Effector memory CD4-positive, alpha-beta T cell (primary cell): ENCODE measurements around the gene SPECC1L.

Experiments used
- DNase-seq, 3 donors: peaks; one replicate each; pipeline ENCODE4 v3.0.0-alpha.2; 2020
- H3K27ac ChIP-seq: 2 replicates; pipeline ENCODE4 v1.7.0; 2013; ENCODE audit warnings: mild to moderate bottlenecking, low read length, moderate library complexity; ENCODE audit not compliant: insufficient read depth, poor library complexity, severe bottlenecking
- H3K27me3 ChIP-seq: replicated peaks from 2 replicates; pipeline ENCODE4 v1.7.0; 2013; ENCODE audit warnings: mild to moderate bottlenecking, low read length; ENCODE audit not compliant: insufficient read depth, control insufficient read depth, poor library complexity, severe bottlenecking
- H3K36me3 ChIP-seq: 2 replicates; pipeline ENCODE4 v1.7.0; 2013; ENCODE audit warnings: mild to moderate bottlenecking, low read length, moderate library complexity; ENCODE audit not compliant: control insufficient read depth, insufficient read depth
- H3K4me1 ChIP-seq: 2 replicates; pipeline ENCODE4 v1.7.0; 2013; ENCODE audit warnings: low read length, mild to moderate bottlenecking; ENCODE audit not compliant: control insufficient read depth, insufficient read depth, poor library complexity, severe bottlenecking
- H3K4me3 ChIP-seq: 2 replicates; pipeline ENCODE4 v1.7.0; 2013; ENCODE audit warnings: low read length, low read depth, mild to moderate bottlenecking; ENCODE audit not compliant: insufficient read depth, poor library complexity, severe bottlenecking
- H3K9me3 ChIP-seq: 2 replicates; pipeline ENCODE4 v1.7.0; 2013; ENCODE audit warnings: mild to moderate bottlenecking, low read length, moderate library complexity; ENCODE audit not compliant: control insufficient read depth

The SPECC1L gene

DNA sequence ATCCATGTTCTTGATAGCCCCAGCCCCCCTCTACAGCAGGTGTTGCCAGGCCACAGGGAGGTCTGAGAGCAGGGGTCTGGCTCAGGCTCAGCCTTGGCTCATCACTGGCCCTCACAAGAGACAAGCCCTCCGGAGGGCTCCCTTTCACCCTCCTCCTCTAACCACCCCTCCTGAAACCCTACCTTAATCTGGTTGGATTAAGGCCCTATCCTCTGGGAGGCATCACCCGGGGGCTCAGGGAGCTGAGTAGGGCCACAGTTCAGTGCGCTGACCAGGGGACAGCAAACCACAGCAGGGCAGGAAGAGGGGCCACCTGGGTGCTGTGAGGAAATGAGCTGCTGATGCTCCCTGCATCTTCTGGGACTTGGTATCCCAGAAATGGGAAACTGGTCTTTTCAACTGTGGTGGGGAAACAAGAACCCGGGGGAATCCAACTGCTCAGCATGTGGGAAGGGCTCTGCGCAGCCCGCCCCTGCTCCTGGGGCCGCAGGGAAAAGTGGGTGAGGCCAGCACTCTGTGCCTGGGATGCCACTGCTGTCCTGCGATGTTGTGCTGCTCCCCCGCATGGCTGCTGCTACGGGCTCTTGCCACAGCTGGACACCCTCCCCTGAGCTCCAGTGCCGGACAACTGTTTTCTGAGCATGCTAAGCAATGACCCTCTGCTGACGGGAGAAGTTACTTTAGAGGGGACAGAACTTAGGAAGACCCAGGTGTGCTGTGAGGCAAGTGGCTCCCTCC lies 174.3 kb downstream of the SPECC1L start:
- no peak overlapping the region for H3K27ac ChIP-seq
- H3K36me3 ChIP-seq, result peaks cover 40% of the 10 kb centered on the region
- no peaks in the 10 kb centered on the region for H3K9me3 ChIP-seq
- no peaks in the 10 kb centered on the region for H3K4me1 ChIP-seq
- DNase-seq, result no peak
- no peak overlapping the region for H3K4me3 ChIP-seq
- no peaks in the 10 kb centered on the region for H3K27me3 ChIP-seq

DNA sequence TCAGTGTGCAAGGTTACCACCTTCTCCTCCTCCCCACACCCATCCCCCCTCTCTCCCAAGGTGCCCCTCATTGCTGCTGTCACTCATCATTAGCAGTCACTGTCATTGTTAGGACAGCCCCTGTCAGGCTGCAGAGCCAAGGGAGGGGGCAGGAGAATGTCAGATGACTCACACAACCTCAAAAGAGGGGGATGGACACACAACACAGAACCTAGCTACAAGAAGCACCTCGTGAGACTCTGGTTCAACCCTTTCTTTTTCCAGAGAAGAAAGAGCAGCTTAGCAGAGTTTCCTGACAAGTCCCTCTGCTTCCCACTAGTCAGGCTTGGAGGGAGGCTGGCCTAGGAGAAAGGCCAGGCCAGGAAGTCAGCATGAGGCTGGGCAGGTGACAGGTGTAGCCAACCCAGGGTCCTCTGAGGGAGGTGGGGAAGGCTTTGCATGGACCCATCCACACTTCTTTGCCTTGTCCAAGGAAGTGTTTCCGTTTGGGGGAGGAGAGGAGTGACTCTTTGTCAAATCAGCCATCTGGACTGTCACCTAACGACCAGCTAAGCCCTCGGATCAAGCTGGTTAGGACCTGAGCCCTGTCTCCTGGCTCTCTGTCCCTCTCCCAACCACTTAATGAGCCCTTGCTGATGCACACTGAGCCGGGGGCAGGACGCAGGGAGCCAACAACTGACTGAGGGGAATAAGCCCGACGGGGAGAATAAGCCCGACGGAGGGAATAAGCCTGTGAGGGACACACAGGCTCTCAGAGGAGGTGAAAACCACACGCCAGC lies 175.0 kb downstream of the SPECC1L start:
- Histone ChIP-seq H3K4me3 (no peak overlapping the region), H3K27ac (no peak overlapping the region), H3K27me3 (no peaks in the 10 kb centered on the region), H3K4me1 (no peaks in the 10 kb centered on the region), H3K9me3 (no peaks in the 10 kb centered on the region), H3K36me3 (peaks cover 32% of the 10 kb centered on the region)
- no peak for DNase-seq

DNA sequence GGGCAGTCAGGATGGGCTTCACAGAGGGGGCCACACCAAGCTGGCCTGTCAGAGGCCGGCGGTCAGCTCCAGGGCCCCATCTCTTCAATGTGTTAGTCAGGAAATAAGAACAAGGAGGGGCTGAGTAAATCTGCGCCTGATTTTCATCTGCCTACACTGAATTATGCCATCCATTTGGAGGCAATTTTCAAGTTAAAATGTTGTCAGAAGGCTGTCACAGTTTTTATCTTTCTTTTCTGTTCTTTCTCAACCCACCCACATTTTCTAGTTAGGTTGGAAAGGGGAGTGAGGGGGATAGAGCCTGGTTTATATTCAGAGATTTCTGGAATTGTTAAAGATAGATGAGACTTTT lies 175.6 kb downstream of the SPECC1L start:
- Histone ChIP-seq H3K4me3 (no peak overlapping the region), H3K27me3 (no peaks in the 10 kb centered on the region), H3K4me1 (no peaks in the 10 kb centered on the region), H3K36me3 (peaks cover 26% of the 10 kb centered on the region), H3K9me3 (no peaks in the 10 kb centered on the region), H3K27ac (no peak overlapping the region)
- DNase-seq, result no peak

DNA sequence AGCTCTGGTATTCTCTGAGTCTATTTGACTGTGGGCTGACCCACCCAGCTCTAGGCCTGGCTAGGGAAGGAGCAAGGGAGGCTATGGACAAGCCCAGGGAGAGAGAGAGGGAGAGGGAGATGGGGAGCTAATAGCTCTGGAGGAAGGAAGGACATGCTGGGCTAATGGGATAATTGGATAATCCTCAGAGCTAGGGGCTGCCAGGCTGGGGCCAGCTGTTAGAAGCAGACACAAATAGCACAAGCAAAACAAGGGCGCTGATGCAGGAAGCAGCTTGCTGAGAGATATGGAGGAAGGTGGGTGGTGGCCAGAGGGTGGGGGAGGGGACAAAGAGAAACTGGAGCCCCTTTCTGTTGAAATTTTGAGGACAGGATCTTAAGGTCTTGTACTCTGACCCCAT lies 180.0 kb downstream of the SPECC1L start:
- no peak overlapping the region for H3K4me3 ChIP-seq
- no peaks in the 10 kb centered on the region for H3K36me3 ChIP-seq
- H3K4me1 ChIP-seq, result no peaks in the 10 kb centered on the region
- no peaks in the 10 kb centered on the region for H3K27me3 ChIP-seq
- H3K27ac ChIP-seq, result no peak overlapping the region
- DNase-seq, result no peak
- H3K9me3 ChIP-seq, result no peaks in the 10 kb centered on the region

DNA sequence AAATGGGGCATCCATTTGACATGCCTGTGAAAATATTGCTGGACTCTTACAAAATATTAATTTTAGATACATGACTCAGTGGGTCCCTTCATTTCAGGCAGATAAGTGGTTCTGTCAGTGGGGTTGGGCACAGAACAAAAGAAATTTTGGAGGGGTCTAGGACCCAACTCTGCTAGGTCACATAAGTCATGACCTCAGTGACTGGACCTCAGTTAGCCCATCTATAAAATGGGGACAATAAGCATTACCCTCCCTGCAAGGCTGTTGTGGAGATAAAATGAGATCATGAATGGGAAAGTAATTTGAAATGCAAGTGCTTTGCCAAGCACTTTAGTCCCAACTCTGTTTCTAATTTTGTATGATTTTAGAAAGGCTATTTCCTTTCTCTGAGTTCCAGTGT lies 180.5 kb downstream of the SPECC1L start:
- no peak for DNase-seq
- no peaks in the 10 kb centered on the region for H3K27me3 ChIP-seq
- no peaks in the 10 kb centered on the region for H3K9me3 ChIP-seq
- H3K27ac ChIP-seq, result no peak overlapping the region
- no peaks in the 10 kb centered on the region for H3K36me3 ChIP-seq
- H3K4me1 ChIP-seq, result no peaks in the 10 kb centered on the region
- H3K4me3 ChIP-seq, result no peak overlapping the region

DNA sequence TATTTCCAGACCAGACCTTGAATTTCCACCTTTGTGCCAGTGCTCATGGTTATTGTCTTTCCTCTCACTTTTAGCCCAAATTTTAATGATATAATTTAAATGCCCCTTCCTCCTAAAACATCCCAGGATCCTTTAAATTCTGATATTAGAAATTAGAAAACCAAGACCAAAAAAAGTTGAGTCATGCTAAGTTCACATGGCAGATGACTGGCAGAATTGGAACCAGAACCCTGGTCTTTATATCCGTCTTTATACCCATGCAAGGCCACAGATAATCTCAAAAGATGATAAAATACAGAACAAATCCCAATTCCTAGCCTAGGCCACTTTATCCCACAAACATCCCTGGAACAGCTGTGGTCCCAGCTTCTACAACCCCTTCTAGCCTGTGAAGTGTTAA lies 183.2 kb downstream of the SPECC1L start:
- no peak for DNase-seq
- Histone ChIP-seq H3K4me1 (no peaks in the 10 kb centered on the region), H3K27me3 (no peaks in the 10 kb centered on the region), H3K9me3 (no peaks in the 10 kb centered on the region), H3K4me3 (no peak overlapping the region), H3K27ac (no peak overlapping the region), H3K36me3 (no peaks in the 10 kb centered on the region)

DNA sequence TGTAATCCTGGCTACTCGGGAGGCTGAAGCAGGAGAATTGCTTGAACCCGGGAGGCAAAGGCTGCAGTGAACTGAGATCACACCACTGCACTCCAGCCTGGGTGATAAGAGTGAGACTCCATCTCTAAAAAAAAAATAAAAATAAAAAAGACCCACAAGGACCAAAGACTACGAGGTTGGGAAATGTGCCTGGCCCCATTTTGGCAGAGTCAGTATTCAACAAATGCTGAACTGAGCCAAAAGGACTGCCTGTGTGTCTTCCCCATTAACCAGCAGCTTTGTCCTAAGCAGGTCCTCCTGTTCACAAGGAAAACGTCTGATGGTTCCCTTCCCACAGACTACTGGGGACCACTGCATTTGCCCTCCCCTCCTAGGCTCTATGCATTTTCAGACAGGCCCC lies 184.4 kb downstream of the SPECC1L start:
- no peak for DNase-seq

DNA sequence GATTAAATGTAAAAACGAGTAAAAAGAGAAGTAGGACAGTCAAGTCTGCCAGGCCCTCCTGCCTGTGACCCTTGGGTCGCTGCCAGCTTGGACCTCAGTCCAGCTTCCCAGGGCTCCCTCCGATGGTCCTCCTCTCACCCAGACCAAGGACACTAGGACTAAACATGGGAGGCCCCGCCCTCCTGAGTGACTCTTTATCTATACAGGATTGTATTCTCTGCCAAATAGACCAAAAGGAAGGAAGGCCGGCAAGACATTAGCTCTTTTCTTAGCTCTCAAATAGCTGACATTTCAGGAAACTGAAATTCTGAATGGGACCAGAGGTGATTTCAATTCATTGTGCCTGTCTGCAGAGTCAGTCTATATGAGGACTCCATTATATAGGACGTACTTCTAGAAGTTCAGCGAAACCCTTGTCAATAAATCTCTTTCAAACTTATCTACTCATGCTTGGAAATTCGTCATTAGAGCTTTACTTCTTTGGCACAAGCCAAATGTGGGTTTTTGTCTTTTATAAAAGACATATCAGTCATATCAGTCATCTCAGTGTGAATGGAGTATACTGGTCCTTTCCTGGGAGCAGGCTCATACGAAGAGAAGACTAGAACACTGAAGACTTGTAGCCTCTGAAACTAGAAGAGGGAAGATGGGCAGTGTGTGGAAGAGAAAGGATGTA lies 185.3 kb downstream of the SPECC1L start:
- no peak for DNase-seq

More for the DNA sequence above, 184.4 kb downstream of the SPECC1L start:
- H3K27ac ChIP-seq, result no peak overlapping the region
- no peak overlapping the region for H3K4me3 ChIP-seq
- no peaks in the 10 kb centered on the region for H3K27me3 ChIP-seq
- no peaks in the 10 kb centered on the region for H3K9me3 ChIP-seq
- H3K36me3 ChIP-seq, result no peaks in the 10 kb centered on the region
- H3K4me1 ChIP-seq, result no peaks in the 10 kb centered on the region

DNA sequence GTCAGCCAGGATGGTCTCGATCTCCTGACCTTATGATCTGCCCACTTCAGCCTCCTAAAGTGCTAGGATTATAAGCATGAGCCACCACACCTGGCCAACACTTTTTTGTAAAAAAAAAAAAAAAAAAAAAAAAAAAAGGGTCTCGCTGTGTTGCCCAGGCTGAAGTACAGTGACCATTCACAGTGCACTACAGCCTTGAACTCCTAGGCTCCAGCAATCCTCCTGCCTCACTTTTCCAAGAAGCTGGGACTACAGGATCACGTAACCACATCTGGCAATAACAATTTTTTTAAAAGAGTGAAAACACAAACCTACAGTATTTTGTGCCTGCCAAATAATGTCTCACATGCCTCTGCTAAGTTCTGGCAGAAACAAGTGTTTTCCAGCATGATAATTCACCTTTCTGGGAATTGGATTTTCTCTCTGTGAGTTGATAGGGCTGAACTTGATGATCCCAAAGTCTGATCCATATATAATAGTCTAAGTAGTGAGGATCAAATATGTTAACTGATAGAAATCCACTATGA lies 187.3 kb downstream of the SPECC1L start:
- no peak for DNase-seq
- Histone ChIP-seq H3K27me3 (no peaks in the 10 kb centered on the region), H3K27ac (no peak overlapping the region), H3K9me3 (no peaks in the 10 kb centered on the region), H3K4me1 (no peaks in the 10 kb centered on the region), H3K4me3 (no peak overlapping the region), H3K36me3 (no peaks in the 10 kb centered on the region)

More for the DNA sequence above, 185.3 kb downstream of the SPECC1L start:
- no peaks in the 10 kb centered on the region for H3K27me3 ChIP-seq
- H3K4me1 ChIP-seq, result no peaks in the 10 kb centered on the region
- H3K36me3 ChIP-seq, result no peaks in the 10 kb centered on the region
- no peaks in the 10 kb centered on the region for H3K9me3 ChIP-seq
- H3K4me3 ChIP-seq, result no peak overlapping the region
- no peak overlapping the region for H3K27ac ChIP-seq

DNA sequence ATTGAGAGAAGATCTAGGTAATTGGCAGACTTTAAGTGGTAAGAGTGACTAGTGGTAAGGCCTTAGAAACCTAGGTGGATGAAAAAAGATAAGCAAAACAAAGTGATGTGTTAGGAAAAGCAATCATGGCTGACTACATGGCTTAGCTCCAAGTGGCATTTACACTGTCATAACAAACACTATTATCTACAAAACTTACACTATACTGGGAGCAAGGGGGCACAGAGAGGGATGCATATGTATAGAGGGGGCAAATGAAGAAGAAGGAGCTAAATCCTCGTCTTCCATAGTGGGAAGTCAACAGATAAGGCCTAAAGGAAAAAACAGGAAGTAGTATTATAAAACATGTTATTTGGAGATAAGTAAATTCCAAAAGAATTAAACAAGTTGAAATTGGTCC lies 189.3 kb downstream of the SPECC1L start:
- H3K9me3 ChIP-seq, result no peaks in the 10 kb centered on the region
- no peaks in the 10 kb centered on the region for H3K27me3 ChIP-seq
- no peaks in the 10 kb centered on the region for H3K4me1 ChIP-seq
- H3K36me3 ChIP-seq, result no peaks in the 10 kb centered on the region
- DNase-seq, result no peak
- no peak overlapping the region for H3K4me3 ChIP-seq
- H3K27ac ChIP-seq, result no peak overlapping the region
